ENCODE measurements around the gene HNRNPR.
"Not testable (repeated sequence)": the region's sequence is repeated elsewhere in the genome, so short reads cannot be mapped to it uniquely, and the experiment has no call there.

HNRNPR gene

DNA sequence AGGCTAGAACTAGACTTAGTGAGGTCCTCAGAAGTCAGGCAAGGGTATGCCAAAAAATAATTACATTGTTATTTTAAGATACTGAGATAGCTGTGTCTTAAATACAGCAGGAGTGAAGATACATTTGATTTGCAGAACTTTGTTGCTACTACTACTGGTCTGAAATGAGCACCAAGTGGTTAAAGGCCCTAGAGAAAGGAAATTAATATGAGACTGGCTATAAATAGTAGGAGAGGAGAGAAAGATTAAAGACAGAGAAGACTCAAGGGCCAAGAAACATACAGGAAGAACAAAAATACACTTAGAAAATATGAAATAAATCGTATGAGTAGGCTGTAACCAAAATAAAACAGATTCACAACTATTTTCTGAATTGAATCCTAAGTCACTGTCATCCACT, 21.3 kb downstream of the HNRNPR start:
- DNase-seq = no peak

DNA sequence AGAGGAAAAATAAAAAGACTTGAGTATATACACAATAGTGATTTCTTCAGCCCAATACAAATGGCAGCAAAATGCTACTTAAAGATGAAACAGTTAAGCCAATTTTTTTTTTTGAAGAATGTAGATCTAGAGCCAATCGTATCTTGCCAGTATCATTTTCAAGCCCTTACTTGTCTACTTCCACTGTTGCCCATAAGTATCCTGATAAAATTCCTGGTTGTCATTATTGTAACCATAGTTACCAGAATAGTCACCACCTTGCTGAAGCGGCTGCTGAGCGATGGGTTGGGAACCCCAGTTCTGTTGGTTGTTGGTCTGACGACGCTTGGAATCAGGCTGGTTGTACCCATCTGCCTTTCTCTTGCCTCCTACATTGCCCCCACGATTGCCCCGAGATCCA, 33.8 kb downstream of the HNRNPR start:
- not testable (repeated sequence) for DNase-seq

DNA sequence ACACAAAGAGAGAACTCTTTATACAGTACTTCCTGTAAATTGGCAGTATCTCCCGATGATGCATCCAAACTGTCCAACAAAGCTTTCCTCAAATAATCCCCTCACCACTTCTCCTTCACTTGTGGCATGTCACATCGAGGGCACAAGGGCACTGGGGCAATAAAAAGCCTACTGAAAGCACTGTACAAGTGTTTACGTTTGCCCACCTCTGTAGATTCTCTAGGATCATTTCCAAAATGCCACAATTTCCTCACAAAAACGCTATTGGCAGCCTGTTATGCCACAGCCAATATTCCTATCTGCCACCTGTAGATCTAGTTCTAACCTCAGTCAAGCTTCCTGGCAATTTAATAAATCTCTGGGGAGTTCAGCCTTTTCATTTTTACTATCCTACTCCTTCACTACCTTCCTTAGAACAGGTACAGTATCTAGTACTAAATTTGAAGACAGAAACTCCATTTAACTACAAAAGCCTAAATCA, 39.9 kb downstream of the HNRNPR start:
- DNase-seq = no peak

DNA sequence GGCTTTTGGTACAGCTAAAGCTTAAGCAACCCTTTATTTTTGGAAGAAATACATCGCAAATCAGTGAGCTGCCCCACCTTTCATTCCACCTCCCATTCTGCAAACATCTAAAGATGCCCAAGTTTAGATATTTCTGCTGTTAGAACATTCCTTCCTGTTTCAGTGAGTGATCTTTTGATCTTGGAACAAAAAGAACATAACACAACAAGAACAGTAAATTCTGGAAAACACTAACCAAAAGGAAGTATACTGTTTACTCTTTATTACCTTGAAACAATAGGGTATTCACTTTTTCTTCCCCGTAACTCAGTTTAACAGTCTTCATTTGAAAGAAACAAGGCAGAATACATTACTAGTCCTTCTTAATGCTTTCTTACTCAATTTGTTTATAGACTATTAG, 40.6 kb downstream of the HNRNPR start:
- no peak for DNase-seq

DNA sequence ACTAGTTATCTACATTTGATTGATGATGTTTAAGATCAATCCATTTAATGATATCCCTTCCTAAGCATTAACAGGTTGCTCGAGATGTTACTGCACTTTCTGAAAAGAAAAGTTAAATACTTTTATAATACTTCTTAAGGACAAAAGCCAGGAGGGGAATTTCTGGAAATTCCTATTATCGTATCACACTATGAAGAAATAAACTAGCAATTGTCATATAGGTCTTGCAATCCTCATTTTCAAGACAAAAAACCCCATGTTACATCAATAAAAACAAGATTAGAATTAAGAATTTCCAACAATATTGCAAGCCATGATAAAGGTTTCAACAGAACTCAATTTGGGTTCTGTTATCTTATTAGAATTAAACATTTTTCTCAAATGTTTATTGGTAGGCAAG, 47.2 kb downstream of the HNRNPR start:
- no peak for DNase-seq

DNA sequence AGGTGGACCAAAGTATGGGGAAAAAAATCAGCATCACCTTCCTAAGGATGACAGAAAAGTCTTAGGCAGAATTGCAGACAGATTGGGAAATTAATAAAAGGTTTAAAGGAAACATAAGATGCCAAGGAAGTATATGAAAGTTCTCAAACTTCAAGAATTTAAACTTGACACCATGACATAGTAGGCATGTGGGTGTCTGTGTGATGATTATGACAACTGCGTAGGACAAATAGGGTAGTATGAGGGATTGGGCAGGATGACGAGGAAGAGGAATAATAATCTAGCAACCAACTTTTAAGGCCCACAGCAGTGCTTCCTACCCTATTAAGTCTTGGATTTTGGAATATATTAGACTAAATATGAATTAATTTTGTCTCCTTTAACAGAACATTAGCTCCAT, 52.4 kb downstream of the HNRNPR start:
- DNase-seq = no peak

DNA sequence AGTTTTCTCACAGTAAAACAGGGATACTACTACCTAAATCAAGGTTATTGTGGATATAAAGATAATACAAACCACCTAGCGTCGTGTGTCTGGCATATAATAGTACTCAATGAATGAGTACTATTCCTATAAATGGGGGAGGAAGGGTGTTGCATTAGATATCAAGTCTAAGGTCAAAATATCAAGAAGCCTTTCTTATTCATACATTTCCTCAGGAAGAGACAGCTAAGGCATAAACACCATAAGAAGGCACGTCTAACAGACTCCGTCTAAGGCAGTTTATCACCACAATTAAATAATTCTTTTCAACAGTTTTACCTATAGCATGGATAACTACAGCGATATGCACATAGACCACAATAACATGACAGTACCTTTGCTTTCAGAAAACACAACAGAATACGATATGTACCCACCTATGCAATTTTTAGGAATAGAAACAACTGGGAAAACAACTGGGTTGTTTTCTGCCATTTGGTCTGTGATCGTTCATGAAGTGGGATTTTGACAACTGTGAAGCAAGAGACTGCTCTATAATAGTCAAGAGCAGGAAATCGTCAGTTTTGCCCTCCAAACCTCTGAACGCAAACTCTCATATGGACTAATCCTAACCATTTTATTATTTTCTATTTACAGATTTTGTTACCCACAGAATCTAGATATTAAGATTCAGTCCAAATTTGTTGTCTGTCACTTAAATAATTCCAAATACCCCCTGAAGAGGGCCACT, 53.1 kb downstream of the HNRNPR start:
- no peak for DNase-seq

DNA sequence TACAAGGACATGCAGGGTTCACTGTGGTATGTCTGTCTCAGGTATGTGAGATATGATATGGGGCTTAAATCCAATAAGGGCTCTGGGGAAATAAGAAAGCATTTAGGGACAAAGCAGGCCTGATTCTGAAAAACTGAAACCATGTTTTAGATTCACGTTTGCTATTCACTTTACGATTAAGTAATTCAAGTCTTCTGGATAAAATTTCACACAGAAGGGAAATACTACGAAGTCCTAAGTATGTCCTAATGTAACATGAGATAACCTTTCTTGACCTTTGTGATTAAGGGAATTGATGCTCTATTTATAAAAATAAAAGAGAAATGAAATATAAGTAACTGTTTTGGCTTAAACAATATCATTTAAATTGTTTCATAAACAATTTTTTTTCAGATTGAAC, 55.4 kb downstream of the HNRNPR start:
- DNase-seq = no peak

DNA sequence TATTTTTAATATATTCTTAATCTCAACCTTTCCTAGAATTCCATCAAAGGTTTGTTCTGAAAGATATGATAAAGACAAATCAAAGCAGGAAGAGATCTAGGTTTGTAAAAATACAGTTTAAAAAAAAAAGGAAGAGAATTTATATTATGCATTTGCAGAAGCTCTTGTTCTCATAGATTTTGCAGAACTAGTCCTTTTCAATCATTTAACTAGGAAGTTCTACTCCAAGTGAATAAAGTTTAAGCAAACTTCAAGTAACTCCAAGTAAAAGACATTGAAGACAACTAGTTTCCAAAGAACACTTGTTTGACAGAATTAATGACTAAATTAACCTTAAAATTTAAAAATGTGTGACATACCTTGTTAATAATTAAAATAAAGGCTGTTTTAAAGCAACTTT, 55.9 kb downstream of the HNRNPR start:
- no peak for DNase-seq

DNA sequence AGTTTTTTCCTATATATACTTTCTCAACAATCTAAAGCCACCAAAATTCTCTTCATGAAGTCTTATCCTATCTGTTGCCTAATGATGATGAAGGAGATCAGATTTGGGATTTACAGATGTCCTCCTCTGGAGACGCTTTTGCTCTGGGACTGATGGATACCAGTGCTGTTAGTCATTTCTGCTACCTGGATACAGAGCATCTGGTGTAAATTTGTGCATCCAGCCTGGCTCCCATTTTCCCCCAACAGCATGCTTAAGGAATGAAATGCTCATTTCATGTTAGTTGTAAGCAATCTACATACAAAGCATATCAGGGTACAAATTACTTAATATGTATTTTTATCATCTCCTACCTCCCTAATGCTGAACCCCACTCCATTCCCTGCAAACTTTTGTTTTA, 57.7 kb downstream of the HNRNPR start:
- no peak for DNase-seq

DNA sequence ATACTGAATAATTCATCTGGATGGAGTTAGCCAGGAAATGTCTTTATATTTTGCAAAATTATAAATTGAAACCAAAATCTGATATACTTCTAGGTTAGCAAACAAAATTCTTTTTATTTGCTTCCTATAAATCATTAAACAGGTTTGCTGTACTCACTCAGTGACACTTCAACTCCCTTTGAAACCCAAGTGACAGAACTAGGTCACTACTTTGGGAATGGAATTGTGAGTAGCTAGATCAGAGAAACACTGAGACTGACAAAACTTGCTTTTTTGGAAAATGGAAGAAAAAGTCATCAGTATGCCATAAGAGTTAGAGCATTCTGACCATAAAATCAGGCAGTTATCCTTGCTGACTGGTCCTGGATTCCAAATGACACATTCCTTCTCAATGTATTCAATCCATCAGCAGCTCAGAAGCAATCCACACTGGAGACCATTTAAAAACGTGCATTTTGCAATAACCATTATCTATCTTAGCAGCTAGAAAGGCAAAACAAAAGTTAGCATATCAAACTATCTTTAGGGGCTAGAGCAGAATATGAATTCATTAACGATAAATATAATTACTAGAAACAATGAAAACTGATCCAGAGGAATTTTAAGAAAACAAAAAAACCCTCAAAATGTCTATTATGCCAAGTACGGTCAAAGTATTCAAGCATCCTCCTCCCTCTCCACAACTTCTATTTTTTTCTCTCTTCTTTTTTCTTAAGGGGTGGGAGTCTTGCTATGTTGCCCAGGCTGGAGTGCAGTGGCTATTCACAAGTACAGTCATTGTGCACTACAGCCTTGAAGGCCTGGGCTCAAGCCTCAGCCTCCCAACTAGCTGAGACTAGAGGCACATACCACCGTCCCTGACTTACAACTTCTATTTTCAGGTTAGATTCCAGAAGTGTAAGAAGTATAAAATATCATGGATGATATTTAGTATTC, 60.1 kb downstream of the HNRNPR start:
- no peak for DNase-seq

DNA sequence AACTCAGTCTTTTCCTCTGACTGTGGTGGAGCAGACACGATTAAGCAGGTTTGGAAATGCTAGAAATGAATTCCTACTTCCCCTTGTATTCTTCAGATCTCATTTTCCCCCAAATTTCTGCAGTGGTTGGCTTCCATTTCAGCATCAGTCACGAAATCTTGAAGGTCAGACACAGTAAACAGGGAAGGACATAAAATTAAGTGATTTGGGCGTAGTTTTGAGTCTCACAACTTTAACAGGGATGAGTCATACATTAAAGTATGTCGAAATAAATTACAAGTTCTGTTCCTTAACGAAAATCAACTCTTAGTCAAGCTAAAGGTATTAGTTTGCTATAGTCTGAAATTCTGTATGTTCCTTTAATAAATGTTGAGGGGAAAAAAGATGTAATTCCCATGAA, 61.1 kb downstream of the HNRNPR start:
- no peak for DNase-seq

DNA sequence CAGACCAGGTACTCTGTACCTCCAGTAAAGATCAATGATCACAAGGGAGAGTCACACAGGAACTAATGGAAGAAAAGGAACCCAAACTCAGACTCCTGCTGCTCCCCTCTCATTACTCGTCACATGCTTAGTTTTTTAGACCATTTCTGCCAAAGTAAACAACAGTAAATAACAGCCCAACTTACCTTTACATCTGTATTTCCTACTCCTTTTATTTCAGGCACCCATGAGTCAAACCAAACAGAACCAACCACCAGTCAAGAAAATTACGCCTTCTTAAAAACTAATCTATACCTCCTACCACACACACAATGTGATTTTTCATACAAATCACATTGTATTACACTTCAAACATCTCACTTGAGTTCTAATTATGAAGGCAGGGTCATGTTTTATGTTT, 65.4 kb downstream of the HNRNPR start:
- no peak for DNase-seq

DNA sequence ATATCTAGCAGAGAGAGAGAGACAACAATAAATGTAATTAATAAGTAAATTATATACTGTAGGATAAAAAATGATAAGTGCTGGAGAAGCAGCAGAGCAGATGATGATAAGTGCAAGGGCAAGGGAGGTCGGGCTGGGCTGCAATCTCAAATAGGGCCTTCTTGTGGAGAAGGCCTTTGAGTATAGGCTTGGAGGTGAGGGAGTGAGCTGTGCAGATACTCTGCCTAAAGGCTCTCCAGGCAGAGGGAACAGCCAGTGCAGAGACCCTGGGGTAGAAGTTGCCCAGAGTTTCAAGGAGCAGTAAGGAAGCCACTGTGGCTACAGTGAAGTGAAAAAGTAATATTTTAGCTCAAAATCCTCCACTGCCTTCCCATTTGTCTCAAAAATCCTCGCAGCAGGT, 67.6 kb downstream of the HNRNPR start:
- DNase-seq = no peak

DNA sequence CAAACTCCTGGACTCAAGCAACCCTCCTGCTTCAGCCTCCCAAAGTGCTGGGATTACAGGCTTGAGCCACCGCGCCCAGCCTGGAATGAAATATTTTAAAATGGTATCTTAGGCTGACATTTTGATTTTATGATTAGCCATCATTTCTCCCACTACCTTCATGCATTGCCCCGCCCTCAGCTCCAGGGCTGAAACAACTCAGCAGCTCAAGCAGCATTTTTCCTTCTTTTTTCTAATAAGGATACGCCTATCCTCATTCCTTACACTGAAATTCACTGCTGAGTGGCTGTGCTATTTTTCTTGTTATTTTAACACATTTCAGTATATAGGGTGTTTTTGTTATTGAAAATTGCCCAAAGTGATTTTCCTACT, 70.0 kb downstream of the HNRNPR start:
- no peak for DNase-seq

DNA sequence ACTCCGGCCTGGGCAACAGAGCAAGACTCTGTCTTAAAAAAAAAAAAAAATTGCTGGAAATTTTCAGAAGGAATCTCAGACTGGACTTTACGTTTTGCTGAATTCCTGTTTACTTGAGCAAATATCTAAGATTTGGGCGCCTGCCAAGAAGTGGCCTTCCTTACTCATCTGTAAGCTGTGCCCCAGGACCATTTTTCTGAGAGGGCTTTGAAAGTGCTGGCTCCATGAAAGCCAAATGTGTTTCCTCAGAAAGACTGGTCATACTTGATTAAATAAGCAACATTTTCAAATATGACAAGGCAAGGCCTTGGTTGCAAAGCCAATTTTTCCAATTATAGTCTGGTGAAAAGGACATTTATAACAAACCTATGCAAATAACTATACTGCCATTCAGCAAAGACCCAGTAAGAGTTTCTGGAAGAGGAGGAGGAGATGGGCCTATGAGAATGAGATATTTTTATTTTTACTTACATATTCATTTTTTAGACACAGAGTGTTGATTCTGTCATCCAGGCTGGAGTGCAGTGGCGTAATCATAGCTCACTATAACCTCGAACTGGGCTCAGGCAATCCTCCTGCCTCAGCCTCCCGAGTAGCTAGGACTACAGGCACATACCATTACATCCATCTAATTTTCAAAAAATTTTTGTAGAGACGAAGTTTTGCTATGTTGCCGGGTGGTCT, 70.5 kb downstream of the HNRNPR start:
- DNase-seq = no peak

DNA sequence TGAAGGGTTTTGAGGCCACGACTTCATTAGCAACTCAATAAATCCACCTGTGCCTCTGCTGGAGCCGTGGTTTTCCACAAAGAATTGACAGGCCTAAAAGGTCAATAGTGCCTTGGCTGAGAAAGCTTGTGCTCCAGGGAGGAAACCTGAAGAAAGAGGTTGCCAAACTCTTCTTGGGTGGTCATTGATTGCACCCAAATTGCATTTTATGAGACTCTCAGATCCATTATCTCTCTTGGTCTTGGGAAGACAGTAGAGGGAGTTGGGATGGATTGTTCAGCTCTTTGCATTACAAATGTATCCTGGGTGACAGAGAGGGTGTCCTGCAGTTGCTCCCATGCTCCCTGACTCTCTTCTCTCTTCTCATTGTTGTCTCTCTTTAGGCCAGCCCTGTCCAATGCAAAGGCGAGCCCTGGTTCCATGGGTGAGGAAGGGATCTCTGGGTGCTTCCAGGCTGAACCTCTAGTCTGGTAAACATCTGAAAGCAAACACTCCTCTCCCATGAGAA, 80.7 kb downstream of the HNRNPR start:
- no peak for DNase-seq

DNA sequence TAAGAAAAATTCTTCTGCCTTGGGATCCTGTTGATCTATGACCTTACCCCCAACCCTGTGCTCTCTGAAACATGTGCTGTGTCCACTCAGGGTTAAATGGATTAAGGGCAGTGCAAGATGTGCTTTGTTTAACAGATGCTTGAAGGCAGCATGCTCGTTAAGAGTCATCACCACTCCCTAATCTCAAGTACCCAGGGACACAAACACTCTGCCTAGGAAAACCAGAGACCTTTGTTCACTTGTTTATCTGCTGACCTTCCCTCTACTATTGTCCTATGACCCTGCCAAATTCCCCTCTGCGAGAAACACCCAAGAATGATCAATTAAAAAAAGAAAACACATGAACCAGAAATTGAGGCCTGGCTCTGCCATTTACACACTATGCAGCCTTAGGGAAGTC, 86.0 kb downstream of the HNRNPR start:
- not testable (repeated sequence) for DNase-seq

DNA sequence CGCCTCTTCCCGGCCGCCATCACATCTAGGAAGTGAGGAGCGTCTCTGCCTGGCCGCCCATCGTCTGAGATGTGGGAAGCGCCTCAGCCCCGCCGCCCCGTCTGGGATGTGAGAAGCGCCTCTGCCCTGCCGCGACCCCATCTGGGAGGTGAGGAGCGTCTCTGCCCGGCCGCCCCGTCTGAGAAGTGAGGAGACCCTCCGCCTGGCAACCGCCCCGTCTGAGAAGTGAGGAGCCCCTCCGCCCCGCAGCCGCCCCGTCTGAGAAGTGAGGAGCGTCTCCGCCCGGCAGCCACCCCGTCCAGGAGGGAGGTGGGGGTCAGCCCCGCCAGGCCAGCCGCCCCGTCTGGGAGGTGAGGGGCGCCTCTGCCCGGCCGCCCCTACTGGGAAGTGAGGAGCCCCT, 86.7 kb downstream of the HNRNPR start:
- not testable (repeated sequence) for DNase-seq

Data from NCI-H187 treated with DMSO at 0.1 percent for 48 hours (cell line).